GM18907 (cell line): ENCODE results near the gene SMC3.
"Not testable (repeated sequence)": the region's sequence is repeated elsewhere in the genome, so short reads cannot be mapped to it uniquely, and the experiment has no call there.

Experiments used
- ATAC-seq: cut with Tn5 transposase; IDR thresholded peaks from one replicate; pipeline ENCODE4 v1.9.1; 2021; ENCODE audit warnings: mild to moderate bottlenecking, moderate library complexity; ENCODE audit not compliant: unreplicated experiment

The SMC3 gene

DNA sequence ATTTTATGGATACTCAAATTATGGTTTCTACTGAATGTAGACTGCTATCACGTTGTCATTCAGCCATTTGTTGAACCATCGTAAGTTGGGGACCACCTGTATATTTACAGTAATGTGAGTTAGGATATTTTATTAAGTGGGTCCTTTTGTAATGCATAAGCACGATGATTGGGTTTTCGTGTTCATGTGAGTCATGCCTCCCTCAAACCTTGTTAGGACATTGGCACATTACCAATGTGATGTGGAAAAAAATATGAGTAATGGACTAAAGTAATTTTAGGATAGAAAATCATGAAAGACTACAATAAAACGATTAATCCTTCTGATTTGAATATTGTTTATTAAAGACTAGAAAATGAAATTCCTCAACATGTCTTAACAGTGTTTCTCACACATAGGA is 8.7 kb downstream of the SMC3 start:
- ATAC-seq = no peak

- ATAC-seq = no peak
Observed at GRCh38 chr10:110577056-110577455, 9.6 kb downstream of the SMC3 start.

DNA sequence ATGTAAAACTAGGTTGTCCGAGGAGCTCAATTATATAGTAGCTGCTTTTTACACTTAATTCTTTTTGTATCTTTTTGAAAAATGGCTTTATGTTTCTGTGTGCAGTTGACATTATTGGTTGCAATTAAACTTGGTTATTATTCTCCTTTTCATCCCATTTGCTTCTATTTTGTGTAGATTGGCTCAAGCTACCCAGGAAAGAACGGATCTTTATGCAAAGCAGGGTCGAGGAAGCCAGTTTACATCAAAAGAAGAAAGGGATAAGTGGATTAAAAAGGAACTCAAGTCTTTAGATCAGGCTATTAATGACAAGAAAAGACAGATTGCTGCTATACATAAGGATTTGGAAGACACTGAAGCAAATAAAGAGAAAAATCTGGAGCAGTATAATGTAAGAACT is 16.5 kb downstream of the SMC3 start:
- ATAC-seq = no peak

DNA sequence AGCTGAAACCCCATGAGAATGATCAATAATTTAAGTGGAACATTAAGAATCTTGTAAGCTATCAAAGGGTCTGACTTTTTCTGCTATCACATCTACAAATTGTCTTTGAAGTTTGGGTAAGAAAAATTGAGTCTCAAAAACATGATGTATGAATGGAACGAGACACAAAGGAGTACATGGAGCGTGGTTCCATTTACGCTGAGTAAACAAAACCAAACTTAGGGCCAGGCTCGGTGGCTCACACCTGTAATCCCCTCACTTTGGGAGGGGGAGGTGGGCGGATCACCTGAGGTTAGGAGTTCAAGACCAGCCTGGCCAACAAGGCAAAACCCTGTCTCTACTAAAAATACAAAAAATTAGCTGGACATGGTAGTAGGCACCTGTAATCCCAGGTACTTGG is 24.3 kb downstream of the SMC3 start:
- no peak for ATAC-seq

GRCh38 chr10:110597476-110597875 is 30.0 kb downstream of the SMC3 start:
- ATAC-seq = no peak

- ATAC-seq = no peak
Observed at GRCh38 chr10:110600487-110601101, 33.1 kb downstream of the SMC3 start.

GRCh38 chr10:110601581-110601980 is 34.1 kb downstream of the SMC3 start:
- no peak for ATAC-seq

DNA sequence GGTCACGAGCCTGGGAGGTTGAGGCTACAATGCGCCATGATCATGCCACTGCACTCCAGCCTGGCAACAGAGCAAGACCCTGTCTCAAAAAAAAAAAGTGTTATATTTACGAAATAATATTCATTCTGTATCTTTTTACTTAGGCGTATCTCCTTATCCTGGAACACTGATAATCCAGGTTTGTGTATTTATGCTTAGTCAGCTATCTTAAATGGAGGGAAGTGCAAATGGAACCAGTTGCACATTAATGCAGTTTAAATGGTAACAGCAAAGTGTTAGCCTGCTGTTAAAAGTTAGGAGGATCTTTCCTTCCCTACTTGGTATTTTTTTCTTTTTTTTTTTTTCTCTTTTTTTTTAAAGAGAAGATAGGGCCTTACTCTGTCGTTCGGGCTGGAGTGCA is 40.6 kb downstream of the SMC3 start:
- ATAC-seq = no peak

DNA sequence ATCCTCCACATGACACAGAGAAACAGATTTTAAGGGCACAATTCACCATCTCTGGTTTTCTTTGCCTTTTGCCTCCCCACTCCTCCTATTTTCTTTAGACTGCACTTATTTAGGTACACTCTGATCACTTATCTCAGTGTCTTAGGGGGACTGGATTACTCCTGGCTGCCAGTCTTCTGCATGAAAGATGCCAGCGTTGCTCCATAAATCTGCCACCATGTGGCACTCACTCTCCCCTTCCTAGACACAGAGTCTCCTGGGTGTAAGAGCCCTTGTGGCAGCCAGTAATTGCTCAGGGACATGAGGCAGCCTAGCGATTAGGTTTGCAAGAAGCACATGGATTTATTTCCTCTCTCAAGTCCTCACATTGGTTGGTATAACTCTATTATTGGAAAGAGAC is 42.1 kb downstream of the SMC3 start:
- no peak for ATAC-seq

- no peak for ATAC-seq
Observed at GRCh38 chr10:110610308-110610774, 42.8 kb downstream of the SMC3 start.

- ATAC-seq = not testable (repeated sequence)
Observed at GRCh38 chr10:110610781-110611180, 43.3 kb downstream of the SMC3 start.

DNA sequence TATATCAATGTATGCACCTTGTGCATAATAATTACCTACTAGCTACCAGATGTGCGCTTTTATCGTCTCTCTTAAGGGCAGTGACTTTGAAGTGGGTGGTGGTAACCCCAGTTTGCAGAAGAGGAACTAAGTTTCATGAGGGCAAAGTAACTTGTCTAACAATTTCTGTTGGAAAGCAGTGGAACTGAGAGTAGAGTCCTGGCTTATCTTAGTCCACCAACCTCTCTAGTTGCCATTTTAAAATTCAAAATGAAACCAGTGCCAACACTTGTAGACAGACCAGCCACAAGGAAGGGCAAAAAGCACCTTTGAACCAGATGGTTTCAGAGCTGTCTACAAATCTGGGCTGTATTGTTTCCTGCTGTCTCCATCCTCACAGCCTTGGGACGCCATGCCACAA is 44.6 kb downstream of the SMC3 start:
- ATAC-seq = peak; percentile 52

GRCh38 chr10:110612629-110613028 is 45.1 kb downstream of the SMC3 start:
- ATAC-seq = no peak

DNA sequence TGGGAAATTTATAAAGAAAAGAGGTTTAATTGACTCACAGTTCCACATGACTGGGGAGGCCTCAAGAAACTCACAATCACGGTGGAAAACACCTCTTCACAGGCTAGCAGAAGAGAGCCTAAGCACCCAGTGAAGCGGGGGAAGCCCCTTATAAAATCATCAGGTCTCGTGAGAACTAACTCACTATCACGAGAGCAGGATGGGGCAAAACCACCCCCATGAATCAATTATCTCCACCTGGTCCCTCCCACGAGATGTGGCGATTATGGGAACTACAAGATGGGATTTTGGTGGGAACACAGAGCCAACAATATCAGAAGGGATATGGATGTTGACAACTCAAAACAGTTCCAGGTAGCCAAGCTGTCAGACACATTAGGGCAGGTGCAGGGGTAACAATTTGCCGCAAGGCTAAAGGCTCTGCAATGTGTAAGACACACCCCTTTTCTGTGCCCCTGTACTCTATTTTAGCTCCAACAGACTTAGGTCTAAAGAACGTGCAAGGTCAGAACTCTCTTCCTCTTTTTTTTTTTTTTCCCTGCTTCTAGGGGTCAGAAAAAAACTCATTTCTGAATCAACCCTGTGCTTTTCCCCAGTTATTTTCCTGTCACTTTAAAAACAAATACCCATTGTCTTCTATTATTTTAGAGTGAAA is 46.0 kb downstream of the SMC3 start:
- no peak for ATAC-seq

DNA sequence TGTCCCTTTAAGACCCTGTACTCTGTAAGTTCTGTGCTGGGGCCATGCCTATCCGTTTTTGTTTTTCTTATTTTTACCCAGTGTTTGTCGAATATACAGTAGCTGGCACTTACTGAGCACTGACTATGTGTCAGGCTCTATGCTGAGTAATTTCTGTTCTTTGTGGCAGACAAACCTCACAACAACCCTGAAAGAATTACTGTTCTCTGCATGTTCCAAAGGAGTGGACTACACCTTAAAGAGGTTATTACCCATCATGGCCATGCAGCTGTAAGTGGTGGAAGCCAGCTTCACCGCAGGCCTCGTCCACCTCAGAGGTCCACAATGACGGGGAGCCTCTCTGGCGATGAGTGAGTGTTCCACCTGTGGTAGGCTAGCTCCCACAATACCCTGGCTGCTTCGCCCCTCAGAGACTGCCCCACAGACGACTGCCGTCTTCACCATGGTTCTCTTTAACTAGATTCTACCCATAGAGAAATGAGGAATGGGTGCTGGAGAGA is 46.6 kb downstream of the SMC3 start:
- ATAC-seq = no peak

DNA sequence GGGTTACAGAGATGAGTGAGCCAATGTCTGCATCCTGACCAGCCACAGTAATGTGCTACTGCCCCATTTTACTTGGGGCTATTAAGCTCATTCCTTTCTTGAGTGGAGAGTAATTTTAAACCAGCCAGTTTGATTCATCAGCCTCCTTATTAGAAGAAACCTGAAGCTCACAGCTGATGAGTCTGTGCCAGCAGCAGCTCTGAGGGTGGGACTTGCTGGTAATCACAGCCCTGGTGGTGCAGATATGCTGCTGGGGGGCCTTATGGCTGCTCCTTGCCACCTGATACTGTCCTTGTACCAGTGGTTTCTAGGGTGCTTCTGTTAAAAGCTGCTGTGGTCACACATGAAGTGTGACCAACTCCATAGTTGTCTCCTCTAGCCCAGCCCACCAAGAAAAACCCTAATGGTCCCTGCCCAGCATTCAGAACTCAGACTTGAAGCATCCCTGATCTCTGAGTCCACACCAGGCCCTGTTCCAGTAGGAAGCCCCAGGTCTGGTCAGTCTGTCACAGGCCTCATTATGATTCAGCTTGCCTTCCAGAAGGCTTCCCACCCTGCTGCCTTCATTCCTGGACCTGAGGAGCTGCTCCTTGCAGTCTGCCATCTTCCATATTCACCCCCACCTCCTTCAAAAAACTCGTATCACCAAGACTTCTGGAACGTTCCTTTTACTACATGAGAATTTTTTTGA is 47.7 kb downstream of the SMC3 start:
- no peak for ATAC-seq

- ATAC-seq = no peak
Observed at GRCh38 chr10:110616493-110617033, 49.1 kb downstream of the SMC3 start.

DNA sequence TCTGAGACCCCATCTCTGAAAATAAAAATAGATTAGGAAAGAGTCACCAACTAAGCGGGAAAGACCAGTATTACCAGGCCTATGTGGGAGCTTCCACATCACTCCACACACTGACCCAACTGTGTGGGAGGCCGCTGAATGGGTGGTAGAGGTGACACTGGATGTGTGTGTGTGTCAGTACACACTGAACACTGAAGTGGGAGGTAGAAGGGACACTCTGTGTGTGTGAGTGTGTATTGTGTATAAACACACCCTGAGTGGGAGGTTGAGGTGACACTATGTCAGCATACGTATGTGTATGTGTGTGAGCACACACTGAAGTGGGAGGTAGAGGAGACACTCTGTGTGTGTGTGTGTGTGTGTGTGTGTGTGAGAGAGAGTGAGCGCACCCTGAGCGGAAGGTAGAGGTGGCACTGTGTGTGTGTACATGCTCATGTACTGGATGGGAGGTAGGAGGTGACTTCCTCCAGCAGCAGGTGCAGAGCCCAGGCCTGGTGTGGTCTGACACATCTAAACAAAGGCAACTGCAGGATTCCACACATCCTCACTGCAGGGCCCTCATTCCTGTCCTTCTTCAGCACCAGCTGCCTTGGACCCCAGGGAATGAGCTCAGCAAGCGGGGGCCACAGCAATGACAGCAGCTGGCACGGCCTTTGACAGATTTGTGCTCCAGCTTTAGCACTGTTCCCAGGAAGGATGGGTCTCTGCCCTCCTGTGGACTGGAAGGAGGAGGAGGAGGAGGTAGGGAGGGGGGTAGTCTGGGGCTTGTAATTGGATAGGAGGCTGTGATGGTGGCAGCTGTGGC is 50.1 kb downstream of the SMC3 start:
- no peak for ATAC-seq

DNA sequence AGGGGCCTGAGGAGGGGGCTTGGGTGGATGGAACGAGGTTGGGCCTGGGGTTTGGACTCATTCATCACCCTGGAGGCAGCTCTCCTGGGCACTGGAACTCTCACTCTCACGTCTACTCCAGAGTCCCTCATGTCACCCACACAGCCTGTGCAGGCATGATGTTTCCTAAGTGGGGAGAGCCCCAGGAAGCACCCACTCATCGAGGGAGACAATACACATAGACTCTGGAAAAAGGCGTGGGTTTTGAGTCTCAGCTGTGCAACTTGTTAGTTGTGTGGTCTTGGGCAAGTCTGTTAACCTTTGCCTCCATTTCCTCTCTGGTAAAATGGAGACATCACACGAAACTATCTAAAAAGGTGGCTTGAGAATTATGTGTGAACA is 50.7 kb downstream of the SMC3 start:
- no peak for ATAC-seq

- no peak for ATAC-seq
Observed at GRCh38 chr10:110619514-110620397, 52.3 kb downstream of the SMC3 start.
